Suppressor macrophage treated with lipopolysaccharide for 1 hour (primary cell): ENCODE results near the gene CNOT10.
A peak's percentile ranks its signal among the peaks of the same experiment; 100 is the strongest.
"Not testable (repeated sequence)": the region's sequence is repeated elsewhere in the genome, so short reads cannot be mapped to it uniquely, and the experiment has no call there.

ENCODE experiments used
- DNase-seq, 3 donors: peaks; one replicate each; pipeline ENCODE4 v3.0.0-alpha.2; 2020 to 2022

The CNOT10 gene, protein sequence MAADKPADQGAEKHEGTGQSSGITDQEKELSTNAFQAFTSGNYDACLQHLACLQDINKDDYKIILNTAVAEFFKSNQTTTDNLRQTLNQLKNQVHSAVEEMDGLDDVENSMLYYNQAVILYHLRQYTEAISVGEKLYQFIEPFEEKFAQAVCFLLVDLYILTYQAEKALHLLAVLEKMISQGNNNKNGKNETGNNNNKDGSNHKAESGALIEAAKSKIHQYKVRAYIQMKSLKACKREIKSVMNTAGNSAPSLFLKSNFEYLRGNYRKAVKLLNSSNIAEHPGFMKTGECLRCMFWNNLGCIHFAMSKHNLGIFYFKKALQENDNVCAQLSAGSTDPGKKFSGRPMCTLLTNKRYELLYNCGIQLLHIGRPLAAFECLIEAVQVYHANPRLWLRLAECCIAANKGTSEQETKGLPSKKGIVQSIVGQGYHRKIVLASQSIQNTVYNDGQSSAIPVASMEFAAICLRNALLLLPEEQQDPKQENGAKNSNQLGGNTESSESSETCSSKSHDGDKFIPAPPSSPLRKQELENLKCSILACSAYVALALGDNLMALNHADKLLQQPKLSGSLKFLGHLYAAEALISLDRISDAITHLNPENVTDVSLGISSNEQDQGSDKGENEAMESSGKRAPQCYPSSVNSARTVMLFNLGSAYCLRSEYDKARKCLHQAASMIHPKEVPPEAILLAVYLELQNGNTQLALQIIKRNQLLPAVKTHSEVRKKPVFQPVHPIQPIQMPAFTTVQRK

GRCh38 chr3:32684800-32685542 lies at the start of gene CNOT10:
Gene CNOT10, plus strand, starts transcription at chr3:32685188. Its CDS starts 273 bp downstream, at chr3:32685461.
- DNase-seq = peak; percentile 97 to 98 (median 98)

DNA sequence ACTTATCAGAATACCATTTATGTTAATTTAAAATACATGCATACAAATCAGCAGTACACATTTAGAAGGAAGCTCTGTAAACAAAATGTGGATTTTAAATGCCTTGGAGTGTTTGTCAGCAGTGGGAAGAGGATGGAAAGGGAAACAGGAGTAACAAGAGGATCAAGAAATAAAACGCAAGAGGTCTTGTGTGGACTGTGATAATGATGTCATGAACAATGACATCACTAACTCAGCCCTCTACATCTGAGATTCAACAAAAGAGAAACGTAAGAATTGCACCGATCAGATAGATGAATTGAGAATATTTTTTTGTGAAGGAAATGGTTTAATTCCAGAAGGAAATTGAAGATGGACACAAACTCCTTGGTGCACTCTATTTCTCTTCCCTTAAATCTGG lies 44.0 kb upstream of the CNOT10 start:
- DNase-seq = no peak

GRCh38 chr3:32641356-32641755 lies 43.6 kb upstream of the CNOT10 start:
- peak in 1 of 3 donors; percentile 22 for DNase-seq

- DNase-seq = no peak
Measured at GRCh38 chr3:32643354-32643753, 41.6 kb upstream of the CNOT10 start.

DNA sequence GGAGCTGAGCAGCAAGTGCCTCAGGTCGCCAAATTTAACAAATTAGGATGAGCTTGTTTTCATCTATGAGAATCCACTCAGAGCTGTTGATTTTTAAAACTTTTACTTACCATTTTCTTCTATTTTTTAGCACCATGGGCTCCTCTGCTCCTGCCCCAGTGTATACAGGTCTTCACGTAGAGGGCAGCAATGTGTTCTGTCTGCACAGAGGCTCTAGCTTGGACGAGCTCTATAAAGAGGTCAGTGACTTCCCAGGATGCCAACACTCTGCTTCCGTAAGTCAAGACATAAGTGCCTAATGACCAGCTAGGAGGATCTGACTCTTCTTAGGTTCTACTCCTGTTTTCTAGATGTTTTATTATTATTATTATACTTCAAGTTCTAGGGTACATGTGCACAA lies 41.2 kb upstream of the CNOT10 start:
- DNase-seq = no peak

DNA sequence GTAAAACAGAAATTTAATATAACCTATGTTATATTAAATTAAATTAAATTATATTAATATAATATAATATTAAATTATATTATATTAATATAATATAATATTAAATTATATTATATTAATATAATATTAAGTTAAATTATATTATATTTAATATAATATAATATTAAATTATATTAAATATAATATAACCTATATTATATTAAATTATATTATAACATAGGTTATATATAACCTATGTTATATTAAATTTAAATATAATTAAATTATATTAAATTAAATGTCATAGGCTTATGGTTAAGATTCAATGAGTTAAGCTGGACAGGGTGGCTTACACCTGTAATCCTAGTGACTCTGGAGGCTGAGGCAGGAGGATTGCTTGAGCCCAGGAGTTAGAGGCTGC lies 40.6 kb upstream of the CNOT10 start:
- no peak for DNase-seq

- no peak for DNase-seq
Measured at GRCh38 chr3:32646761-32647160, 38.2 kb upstream of the CNOT10 start.

DNA sequence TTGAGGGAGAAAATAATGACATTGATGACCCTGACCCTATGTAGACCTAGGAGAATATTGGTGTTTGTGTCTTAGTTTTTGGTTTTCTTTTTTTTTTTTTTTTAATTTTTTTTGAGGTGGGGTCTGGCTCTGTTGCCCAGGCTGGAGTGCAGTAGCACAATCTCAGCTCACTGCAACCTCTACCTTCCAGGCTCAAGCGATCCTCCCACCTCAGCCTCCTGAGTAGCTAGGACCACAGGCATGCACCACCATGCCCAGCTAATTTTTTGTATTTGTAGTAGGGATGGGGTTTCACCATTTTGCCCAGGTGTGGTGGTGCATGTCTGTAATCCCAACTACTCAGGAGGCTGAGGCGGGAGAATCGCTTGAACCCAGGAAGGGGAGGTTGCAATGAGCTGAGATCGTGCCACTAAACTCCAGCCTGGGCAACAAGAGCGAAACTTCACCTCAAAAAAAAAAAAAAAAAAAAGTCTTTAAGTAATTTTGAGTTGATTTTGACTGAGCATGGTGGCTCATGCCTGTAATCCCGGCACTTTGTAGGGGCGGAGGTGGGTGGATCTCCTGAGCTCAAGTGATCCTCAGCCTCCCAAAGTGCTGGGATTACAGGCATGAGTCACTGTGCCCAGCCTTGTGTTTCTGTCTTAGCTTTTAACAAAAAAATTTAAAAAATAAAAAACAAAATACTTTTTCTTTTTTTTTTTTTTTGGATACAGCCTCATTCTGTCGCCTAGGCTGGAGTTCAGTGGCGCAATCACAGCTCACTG lies 32.5 kb upstream of the CNOT10 start:
- not testable (repeated sequence) for DNase-seq

DNA sequence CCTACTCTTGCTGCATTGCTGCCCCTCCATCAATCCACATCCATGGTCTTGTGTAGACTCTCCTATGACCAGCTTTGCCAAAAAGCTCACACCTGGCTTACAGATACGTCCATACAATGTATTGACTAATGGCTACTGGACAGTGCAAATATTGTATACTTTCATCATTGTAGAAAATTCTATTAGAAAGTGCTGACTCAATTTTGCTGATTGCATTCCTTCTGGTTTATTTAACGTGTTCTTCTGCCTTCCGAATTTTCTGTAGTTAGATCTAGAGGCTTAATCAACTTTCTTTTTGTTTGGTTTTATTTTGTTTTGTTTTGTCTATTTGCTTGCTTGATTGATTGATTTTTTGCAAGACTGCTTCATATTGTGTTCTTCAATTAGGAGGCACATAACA lies 29.8 kb upstream of the CNOT10 start:
- no peak for DNase-seq

GRCh38 chr3:32660634-32661033 lies 24.4 kb upstream of the CNOT10 start:
- DNase-seq = no peak

GRCh38 chr3:32662647-32663046 lies 22.3 kb upstream of the CNOT10 start:
- no peak for DNase-seq

GRCh38 chr3:32664630-32665075 lies 20.3 kb upstream of the CNOT10 start:
- peak; percentile 40 to 80 (median 66) for DNase-seq

GRCh38 chr3:32667072-32667582 lies 17.9 kb upstream of the CNOT10 start:
- DNase-seq = no peak

DNA sequence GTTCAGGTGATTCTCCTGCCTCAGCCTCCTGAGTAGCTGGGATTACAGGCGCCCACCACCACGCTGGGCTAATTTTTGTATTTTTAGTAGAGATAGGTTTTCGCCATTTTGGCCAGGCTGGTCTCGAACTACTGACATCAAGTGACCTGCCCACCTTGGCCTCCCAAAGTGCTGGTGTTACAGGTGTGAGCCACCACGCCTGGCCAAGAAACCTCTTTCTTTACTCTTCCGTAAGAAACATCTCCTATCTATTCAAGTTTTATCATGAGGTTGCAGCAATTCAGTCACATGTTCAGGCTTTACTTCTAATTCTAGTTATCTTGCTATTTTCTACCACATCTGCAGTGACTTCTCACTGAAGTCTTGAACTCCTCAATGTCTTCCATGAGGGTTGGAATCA lies 15.8 kb upstream of the CNOT10 start:
- not testable (repeated sequence) for DNase-seq

- DNase-seq = not testable (repeated sequence)
Measured at GRCh38 chr3:32673730-32674129, 11.3 kb upstream of the CNOT10 start.

- DNase-seq = no peak
Measured at GRCh38 chr3:32675164-32675563, 9.8 kb upstream of the CNOT10 start.

GRCh38 chr3:32675650-32676049 lies 9.3 kb upstream of the CNOT10 start:
- no peak for DNase-seq

DNA sequence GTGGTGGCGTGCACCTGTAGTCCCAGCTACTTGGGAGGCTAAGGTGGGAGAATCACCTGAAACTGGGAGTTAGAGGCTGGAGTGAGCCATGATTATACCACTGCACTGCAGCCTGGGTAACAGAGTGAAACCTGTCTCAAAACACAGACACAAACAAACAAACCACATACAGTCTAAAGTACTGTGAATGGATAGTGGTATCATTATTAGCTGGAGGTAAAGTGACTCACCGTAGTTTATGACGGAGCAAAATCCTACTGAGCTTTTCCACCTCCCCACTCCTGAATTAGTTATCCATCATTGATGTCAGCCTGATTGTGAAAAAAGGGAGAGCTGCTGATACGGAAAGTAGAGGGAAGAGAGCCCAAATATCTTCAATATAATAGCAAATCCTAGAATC lies 3.2 kb upstream of the CNOT10 start:
- no peak for DNase-seq

DNA sequence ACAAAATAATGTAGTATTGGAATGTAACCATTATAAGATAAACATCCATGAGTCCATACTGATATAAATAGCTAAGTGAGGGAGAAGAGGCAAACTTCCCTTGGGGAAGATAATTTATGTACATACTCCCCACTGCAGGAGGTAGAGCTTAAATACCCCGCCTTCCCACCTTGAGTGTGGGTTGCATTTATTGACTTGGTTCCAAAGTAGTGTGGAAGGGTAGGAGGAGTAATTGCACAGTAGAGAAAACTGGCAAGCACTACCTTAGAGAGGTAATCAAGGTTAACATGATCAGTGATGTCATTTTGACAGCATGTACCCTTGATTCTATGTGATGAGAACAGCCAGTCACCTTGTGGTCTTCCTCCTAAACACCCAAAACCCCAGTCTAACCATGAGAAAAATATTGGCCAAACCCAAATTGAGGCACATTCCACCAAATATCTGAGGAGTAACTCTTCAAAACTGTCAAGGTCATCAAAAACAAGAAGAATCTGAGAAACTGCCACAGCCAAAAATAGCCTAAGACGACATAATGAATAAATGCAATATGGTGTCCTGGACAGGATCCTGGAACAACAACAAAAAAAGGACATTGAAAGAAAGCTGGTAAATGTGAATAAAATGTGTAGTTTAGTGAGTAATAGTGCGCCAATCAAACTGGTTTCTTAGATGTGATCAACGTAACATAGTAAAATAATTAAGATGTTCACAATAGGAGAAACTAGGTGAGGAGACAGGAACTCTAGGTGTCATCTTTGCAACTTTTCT lies 774 bp upstream of the CNOT10 start:
- no peak for DNase-seq

GRCh38 chr3:32685543-32686185 lies 676 bp downstream of the CNOT10 start:
- DNase-seq = peak; percentile 24 to 28 (median 26)

DNA sequence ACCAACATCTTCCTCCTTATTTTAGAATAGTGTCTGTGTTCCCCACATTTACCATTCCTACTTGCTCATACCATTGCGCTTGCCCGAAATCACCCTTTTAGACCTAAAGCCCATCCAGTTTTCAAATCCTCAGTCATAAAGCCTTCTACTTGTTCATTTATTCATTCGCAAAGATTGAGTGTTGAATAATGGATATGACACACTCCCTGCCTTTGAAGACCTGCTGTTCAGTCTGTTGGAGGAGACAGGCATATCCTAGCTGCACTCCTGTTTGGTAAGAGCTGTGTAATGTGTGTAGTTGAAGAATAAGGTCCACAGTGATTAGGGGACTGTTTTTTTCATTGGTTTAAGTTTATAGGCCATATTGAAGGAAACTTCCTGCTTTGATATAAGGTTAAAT lies 1.7 kb downstream of the CNOT10 start:
- DNase-seq = no peak
